Measurements from ENCODE around the gene HPD.

DNA sequence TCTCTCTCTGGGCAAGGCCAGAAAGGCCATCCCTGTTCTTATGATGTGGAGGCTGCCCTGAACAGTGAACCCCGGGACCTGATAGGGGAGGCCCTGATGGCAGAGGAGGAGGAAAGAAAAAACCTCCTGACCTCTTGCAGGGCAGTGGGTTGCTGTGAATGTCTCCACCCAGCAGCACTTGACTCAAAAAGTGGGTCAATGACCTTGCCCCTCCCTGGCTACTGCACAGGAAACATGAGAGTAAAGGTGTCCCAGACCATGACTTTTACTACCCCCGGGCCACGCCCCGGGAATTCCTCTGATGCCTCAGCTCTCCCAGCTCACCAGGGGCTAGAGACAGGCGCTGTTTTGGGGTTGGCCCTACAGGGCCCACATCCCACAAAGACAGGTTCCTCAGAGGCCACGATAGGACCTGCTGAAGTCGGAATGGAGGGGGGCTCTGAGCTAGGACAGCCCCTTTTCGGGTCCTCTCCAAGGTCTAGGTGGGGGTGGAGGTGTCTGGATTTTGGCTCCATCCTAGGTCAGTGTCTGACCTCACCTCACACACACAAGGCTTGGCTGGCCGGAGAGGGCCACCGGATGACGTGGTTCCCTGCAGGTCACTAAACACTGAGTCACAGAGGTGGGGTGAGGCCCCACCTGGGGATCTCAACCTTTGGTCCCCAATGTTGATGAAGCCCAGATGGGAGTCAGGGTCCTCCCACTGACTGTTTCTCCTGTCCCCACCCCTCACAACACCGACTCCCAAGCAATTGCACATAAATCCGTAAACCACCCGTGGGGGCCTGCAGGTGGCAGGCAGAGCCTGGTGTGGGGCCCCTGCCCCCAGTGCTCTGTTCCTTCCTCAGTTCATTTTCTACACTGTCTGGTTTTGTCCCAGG is 66.7 kb downstream of the HPD start:
- no peak for TF ChIP-seq POLR2AphosphoS5 (IDR thresholded peaks at IDR 0.05; ENCODE audit: low read depth, low read length)
- TF ChIP-seq, protein P1, sequence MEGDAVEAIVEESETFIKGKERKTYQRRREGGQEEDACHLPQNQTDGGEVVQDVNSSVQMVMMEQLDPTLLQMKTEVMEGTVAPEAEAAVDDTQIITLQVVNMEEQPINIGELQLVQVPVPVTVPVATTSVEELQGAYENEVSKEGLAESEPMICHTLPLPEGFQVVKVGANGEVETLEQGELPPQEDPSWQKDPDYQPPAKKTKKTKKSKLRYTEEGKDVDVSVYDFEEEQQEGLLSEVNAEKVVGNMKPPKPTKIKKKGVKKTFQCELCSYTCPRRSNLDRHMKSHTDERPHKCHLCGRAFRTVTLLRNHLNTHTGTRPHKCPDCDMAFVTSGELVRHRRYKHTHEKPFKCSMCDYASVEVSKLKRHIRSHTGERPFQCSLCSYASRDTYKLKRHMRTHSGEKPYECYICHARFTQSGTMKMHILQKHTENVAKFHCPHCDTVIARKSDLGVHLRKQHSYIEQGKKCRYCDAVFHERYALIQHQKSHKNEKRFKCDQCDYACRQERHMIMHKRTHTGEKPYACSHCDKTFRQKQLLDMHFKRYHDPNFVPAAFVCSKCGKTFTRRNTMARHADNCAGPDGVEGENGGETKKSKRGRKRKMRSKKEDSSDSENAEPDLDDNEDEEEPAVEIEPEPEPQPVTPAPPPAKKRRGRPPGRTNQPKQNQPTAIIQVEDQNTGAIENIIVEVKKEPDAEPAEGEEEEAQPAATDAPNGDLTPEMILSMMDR (IDR thresholded peaks at IDR 0.05): no peak

All from Panc1 (cell line).